DOHH2 (cell line): ENCODE data around the gene KRTAP19-7.

Experiments
- EZH2phosphoT487 ChIP-seq: fragments of 200-600 bp; sonication (generic); IDR thresholded peaks from 2 replicates; pipeline ENCODE4 v1.6.1; 2017; ENCODE audit warnings: borderline replicate concordance, mild to moderate bottlenecking, antibody characterized with exemption, low read length, moderate library complexity, mixed read lengths
- TF ChIP-seq, protein P1 (sequence below): fragments of 200-600 bp; sonication (generic); IDR thresholded peaks from one replicate; pipeline ENCODE4 v1.5.1; 2014; ENCODE audit warnings: antibody characterized with exemption, mild to moderate bottlenecking, low read depth, low read length; ENCODE audit not compliant: poor library complexity, severe bottlenecking

DNA sequence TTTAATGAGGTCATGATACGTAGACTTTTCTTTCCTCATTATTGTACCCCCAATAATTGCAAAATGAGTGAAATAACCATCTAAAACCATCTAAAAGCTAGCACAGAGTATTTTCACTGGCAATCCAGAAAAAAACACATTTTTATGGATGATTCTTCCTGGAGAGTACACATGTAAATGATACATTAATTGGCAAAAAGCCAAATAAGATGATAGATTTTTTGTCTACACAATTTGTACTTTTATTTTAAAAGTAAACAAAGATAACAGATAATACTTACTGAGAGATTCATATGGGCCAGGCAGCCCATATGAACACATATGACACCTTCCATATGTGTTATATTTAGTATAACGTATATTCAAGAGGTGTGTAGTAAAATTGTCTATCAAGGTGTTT is 2.5 kb upstream of the KRTAP19-7 start:
- TF ChIP-seq, protein P1, sequence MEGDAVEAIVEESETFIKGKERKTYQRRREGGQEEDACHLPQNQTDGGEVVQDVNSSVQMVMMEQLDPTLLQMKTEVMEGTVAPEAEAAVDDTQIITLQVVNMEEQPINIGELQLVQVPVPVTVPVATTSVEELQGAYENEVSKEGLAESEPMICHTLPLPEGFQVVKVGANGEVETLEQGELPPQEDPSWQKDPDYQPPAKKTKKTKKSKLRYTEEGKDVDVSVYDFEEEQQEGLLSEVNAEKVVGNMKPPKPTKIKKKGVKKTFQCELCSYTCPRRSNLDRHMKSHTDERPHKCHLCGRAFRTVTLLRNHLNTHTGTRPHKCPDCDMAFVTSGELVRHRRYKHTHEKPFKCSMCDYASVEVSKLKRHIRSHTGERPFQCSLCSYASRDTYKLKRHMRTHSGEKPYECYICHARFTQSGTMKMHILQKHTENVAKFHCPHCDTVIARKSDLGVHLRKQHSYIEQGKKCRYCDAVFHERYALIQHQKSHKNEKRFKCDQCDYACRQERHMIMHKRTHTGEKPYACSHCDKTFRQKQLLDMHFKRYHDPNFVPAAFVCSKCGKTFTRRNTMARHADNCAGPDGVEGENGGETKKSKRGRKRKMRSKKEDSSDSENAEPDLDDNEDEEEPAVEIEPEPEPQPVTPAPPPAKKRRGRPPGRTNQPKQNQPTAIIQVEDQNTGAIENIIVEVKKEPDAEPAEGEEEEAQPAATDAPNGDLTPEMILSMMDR: no peak
- no peak for TF ChIP-seq EZH2phosphoT487
